ENCODE measurements around the gene CCDC197.

- TF ChIP-seq CTCF (conservative IDR thresholded peaks at IDR 0.05; ENCODE audit: low read length) (no peak), EZH2phosphoT487 (IDR thresholded peaks at IDR 0.05; ENCODE audit: borderline replicate concordance, low read depth, low read length) (no peak)
Observed at GRCh38 chr14:94021001-94021400, 23.9 kb downstream of the CCDC197 start.

Data from OCI-LY7 (cell line).